ENCODE measurements around the gene CSNK1A1.
"Not testable (repeated sequence)": the region's sequence is repeated elsewhere in the genome, so short reads cannot be mapped to it uniquely, and the experiment has no call there.

DNA sequence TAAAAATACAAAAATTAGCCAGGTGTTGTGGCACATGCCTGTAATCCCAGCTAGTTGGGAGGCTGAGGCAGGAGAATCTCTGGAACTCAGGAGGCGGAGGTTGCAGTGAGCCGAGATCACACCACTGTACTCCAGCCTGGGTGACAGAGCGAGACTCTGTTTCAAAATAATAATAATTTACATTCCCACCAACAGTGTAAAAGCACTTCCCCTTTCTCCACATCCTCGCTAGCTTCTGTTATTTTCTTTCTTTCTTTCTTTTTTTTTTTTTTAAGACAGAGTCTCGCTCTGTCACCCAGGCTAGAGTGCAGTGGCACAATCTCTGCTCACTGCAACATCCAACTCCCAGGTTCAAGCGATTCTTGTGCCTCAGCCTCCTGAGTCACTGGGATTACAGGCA is 89.3 kb downstream of the CSNK1A1 start:
- TF ChIP-seq, protein P1, sequence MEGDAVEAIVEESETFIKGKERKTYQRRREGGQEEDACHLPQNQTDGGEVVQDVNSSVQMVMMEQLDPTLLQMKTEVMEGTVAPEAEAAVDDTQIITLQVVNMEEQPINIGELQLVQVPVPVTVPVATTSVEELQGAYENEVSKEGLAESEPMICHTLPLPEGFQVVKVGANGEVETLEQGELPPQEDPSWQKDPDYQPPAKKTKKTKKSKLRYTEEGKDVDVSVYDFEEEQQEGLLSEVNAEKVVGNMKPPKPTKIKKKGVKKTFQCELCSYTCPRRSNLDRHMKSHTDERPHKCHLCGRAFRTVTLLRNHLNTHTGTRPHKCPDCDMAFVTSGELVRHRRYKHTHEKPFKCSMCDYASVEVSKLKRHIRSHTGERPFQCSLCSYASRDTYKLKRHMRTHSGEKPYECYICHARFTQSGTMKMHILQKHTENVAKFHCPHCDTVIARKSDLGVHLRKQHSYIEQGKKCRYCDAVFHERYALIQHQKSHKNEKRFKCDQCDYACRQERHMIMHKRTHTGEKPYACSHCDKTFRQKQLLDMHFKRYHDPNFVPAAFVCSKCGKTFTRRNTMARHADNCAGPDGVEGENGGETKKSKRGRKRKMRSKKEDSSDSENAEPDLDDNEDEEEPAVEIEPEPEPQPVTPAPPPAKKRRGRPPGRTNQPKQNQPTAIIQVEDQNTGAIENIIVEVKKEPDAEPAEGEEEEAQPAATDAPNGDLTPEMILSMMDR (IDR thresholded peaks at IDR 0.05), result not testable (repeated sequence)
- not testable (repeated sequence) for TF ChIP-seq ZFX (IDR thresholded peaks at IDR 0.05; ENCODE audit: borderline replicate concordance)

Data from 22Rv1 (cell line).